Left kidney (tissue), 2 donors: ENCODE data around the gene OGDH. TPM values are rescaled to one million over a fixed set of nuclear protein-coding genes. Genes with fewer than 3 reads are reported as not detected.
"Not testable (repeated sequence)": the region's sequence is repeated elsewhere in the genome, so short reads cannot be mapped to it uniquely, and the experiment has no call there.

Experiments used
- DNase-seq: peaks from one replicate; pipeline ENCODE4 v3.0.0-alpha.2; 2013
- polyA plus RNA-seq: library from polyadenylated mRNA; unstranded; fragments of 120-200 nt; gene quantifications from one replicate; pipeline ENCODE4 v1.2.1, GENCODE V29; 2013; ENCODE audit not compliant: insufficient read length

The OGDH gene
- polyA plus RNA-seq, 1 donor = 86.0 TPM

GRCh38 chr7:44667190-44667589 lies 60.8 kb downstream of the OGDH start:
- DNase-seq = no peak

- no peak for DNase-seq
Measured at GRCh38 chr7:44671069-44671468, 64.6 kb downstream of the OGDH start.

GRCh38 chr7:44673324-44673723 lies 66.9 kb downstream of the OGDH start:
- DNase-seq = no peak

- DNase-seq = no peak
Measured at GRCh38 chr7:44673771-44674170, 67.3 kb downstream of the OGDH start.

- DNase-seq = no peak
Measured at GRCh38 chr7:44674381-44674780, 68.0 kb downstream of the OGDH start.

- DNase-seq = no peak
Measured at GRCh38 chr7:44676776-44677175, 70.3 kb downstream of the OGDH start.

- no peak for DNase-seq
Measured at GRCh38 chr7:44678101-44678470, 71.7 kb downstream of the OGDH start.

GRCh38 chr7:44678471-44679179 lies 72.2 kb downstream of the OGDH start:
- no peak for DNase-seq

GRCh38 chr7:44681645-44682044 lies 75.2 kb downstream of the OGDH start:
- no peak for DNase-seq

GRCh38 chr7:44685723-44686122 lies 79.3 kb downstream of the OGDH start:
- DNase-seq = no peak

GRCh38 chr7:44689427-44689826 lies 83.0 kb downstream of the OGDH start:
- DNase-seq = no peak

- DNase-seq = no peak
Measured at GRCh38 chr7:44693641-44694313, 87.3 kb downstream of the OGDH start.

- no peak for DNase-seq
Measured at GRCh38 chr7:44694326-44694725, 87.9 kb downstream of the OGDH start.

- no peak for DNase-seq
Measured at GRCh38 chr7:44694766-44695165, 88.3 kb downstream of the OGDH start.

GRCh38 chr7:44695756-44696155 lies 89.3 kb downstream of the OGDH start:
- no peak for DNase-seq

- no peak for DNase-seq
Measured at GRCh38 chr7:44696728-44697127, 90.3 kb downstream of the OGDH start.

- DNase-seq = no peak
Measured at GRCh38 chr7:44697136-44698045, 91.0 kb downstream of the OGDH start.

- no peak for DNase-seq
Measured at GRCh38 chr7:44698046-44698580, 91.7 kb downstream of the OGDH start.

GRCh38 chr7:44699598-44699997 lies 93.2 kb downstream of the OGDH start:
- not testable (repeated sequence) for DNase-seq

GRCh38 chr7:44700322-44700721 lies 93.9 kb downstream of the OGDH start:
- no peak for DNase-seq

GRCh38 chr7:44703391-44703790 lies 97.0 kb downstream of the OGDH start:
- DNase-seq = not testable (repeated sequence)

- no peak for DNase-seq
Measured at GRCh38 chr7:44703921-44704320, 97.5 kb downstream of the OGDH start.

- no peak for DNase-seq
Measured at GRCh38 chr7:44705434-44705833, 99.0 kb downstream of the OGDH start.
